HT-29 (cell line): ENCODE results near the gene NIN. TPM values are rescaled to one million over a fixed set of nuclear protein-coding genes. Genes with fewer than 3 reads are reported as not detected.

ENCODE experiments used
- DNase-seq: peaks from one replicate; pipeline ENCODE4 v3.0.0-alpha.2; 2015; ENCODE audit warnings: low spot score
- total RNA-seq: library from RNA; depleted of rRNA; stranded (reverse); fragments of >200 nt; shearing (Covaris generic); gene quantifications from 2 replicates; pipeline ENCODE4 v1.2.3, GENCODE V29; 2014

The NIN gene
- total RNA-seq, 1 experiment from 2014 or later, result 5.9 TPM

DNA sequence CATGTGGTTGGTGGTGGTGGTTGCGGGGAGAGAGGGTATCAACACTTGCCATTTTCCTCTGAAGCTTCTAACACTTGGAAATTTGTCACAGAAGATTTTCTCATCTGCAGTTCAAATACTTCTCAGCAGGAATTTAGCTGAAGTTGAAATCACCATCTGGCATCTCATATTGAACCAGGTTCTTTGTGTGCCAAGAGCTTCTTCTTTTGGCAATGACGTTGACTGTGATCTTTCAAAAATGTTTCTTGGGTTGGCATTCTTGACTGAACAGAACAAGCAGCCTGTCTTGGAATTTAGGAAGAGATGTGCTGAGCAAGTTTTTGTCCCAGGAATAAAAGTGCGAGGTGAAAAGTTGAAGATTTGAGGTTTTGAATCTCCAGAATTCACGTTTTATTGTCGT lies 8.7 kb upstream of the NIN start:
- DNase-seq, result no peak

- DNase-seq, result no peak
Measured at GRCh38 chr14:50839048-50839447, 8.1 kb upstream of the NIN start.

- DNase-seq, result no peak
Measured at GRCh38 chr14:50837850-50838470, 7.0 kb upstream of the NIN start.

GRCh38 chr14:50837271-50837670 lies 6.3 kb upstream of the NIN start:
- DNase-seq, result no peak

DNA sequence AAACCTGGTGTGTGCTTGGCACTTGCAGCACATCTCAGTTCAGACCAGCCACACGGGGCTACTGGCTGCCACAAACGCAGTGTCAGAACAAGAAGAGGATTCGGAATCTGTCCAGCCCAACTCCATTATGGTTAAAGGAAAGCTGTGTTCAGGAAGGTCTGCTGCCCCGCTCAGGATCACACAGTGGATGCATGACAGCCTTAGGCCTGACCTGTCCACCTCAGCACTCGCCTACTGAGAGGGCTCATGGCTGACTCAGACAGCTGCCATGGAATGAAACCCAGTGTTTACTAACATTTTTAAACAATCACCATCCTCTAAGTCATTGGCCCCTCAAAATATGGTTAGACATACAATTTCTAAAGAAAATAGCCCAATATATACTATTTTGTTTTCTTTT lies 5.6 kb upstream of the NIN start:
- DNase-seq, result no peak

DNA sequence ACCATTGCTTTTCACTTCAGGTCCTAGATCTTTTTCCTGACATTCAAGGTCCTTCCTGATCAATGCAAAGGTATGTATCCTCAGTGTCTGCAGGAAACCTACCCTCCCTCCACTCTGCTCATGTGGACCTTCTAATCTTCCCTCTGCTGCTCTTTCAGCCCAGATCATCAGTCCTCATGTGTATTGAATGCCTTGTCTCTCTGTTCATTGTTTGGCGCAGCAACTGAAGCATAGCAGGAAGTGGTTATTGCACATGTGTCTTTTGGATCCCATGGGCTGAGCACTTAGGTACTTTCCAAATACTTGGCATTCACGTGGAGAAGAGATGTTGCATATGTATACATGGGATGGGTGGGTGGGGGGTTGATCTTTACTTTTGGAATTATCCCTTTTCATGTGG lies 4.3 kb upstream of the NIN start:
- no peak for DNase-seq

DNA sequence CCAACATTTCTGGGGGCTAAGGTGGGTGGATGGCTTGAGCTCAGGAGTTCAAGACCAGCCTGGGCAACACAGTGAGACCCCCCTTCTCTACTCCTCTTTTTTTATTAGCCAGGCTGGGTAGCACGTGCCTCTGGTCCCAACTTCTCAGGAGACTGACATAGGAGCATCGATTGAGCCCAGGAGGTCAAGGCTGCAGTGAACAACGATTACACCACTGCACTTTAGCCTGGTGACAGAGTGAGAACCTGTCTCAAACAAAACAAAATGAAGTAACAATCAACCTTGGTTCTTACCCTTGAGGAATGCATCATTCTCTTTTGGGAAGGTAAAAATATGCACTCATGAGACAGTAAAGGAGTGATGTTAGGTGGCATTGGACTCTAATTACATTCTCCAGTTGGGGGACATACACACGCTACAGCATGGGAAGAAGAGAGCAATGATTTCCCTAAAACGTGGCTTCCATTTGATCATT lies 3.9 kb upstream of the NIN start:
- DNase-seq, result no peak

- DNase-seq, result no peak
Measured at GRCh38 chr14:50832935-50833630, 2.1 kb upstream of the NIN start.

- DNase-seq, result peak; percentile 10
Measured at GRCh38 chr14:50831726-50832168, 785 bp upstream of the NIN start.

GRCh38 chr14:50830044-50830931 lies 674 bp downstream of the NIN start:
- DNase-seq, result peak; percentile 40

DNA sequence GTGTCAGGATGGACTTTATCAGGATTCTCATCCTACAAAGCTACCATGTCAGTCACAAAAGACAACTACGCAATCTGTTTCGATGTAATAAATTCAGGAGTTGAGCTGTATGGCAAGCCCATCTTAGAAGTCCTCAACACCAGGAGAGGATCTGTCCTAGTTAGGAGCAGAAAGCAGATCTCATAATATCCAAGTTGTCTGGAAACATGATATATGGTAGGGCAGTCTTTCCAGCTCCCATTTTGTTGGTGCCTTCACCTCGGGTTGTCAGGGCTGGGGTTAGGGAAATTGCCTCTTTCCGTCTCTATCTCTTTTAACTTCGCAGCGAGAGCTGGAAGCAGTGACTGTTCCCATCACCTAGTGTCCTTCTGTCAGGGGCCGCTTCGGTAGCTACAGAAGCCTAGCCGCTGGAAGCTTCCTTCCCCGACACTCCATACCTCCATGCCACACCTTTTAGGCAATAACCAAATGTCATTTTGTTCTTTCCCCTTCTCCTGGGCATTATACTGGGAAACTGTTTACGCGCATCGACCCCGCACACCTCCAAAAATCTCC lies 1.4 kb downstream of the NIN start:
- peak; percentile 12 for DNase-seq

GRCh38 chr14:50828721-50829488 lies 2.1 kb downstream of the NIN start:
- DNase-seq, result no peak

GRCh38 chr14:50826681-50827080 lies 4.3 kb downstream of the NIN start:
- no peak for DNase-seq

- no peak for DNase-seq
Measured at GRCh38 chr14:50825307-50825706, 5.7 kb downstream of the NIN start.

DNA sequence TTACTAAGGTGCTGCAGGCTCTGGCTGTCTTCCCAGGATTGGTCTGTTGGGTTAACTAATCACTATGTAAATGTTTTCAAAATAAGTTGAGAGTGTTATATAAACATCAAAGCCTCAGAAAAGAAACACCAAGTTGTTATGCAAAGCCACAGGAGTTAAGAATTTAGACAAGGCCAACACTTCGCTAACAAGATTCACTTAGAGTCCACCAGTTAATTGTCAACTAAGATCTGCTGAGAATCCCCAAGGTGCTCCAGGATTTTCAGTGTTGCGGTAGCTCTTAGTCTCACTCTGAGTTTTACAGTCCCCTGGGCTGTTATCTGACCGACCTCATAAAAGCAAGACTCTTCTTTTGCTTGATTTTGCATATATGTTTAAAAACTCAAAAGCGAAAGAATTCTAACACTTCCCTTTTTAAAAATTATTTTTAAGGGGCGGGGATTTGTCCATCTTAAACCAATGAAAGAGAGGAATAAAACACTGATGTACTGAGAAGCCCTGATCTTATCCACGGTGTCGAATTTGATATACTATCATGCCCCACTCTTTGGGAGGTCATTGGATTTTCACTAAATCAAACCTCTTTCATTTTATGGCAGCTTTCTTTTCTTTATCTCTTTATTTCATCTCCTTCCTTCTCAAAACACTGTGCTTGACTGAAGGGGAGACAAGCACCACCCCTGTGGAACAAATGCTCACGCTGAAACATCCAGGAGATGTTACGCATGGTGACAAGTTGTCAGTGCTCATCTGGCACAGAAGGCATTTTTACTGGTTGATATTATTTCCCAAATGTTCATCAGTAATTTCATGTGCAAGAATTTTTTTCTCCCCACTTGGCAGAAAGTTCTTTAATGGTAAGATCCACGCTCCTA lies 7.0 kb downstream of the NIN start:
- DNase-seq, result no peak

DNA sequence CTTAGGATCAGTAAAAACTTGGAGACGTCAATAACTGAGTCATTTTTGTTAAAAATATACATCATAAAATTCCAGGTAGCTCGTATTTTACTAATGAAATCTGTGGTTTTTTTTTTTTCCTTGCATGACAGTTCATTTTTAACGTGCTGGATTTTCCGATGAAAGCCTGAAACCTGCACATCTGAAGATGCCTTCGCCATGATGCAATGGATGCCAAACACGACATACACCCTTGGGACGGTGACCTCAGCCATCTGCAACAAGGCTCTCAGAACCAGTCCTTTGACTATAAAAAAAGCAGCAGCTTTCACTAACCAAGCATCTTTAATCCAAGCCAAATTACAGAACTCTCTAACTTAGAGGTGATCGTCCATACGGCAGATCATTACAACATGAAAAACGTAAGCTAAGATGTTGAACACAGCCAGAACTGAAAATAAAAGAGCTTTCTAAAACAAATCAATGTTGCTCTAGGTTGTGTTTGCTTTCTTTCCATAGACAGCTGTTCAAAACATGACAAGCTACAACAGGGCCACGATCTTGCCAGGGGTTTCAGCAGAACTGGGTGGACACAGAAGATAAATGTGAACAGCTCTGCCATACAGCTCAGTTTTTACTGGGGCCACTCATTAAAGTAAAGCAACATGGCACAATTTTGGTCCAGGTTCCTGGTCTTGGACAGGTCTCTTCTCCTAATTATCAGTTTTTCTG lies 7.8 kb downstream of the NIN start:
- no peak for DNase-seq

- no peak for DNase-seq
Measured at GRCh38 chr14:50822501-50823042, 8.4 kb downstream of the NIN start.

- no peak for DNase-seq
Measured at GRCh38 chr14:50821510-50822464, 9.2 kb downstream of the NIN start.
